CD4-positive, alpha-beta T cell (primary cell): ENCODE measurements around the gene PCDH20. TPM values are rescaled to one million over a fixed set of nuclear protein-coding genes. Genes with fewer than 3 reads are reported as not detected.

Experiments
- ATAC-seq: fragments of 200-7000 bp; cut with Tn5 transposase; one replicate; pipeline ENCODE4 v1.10.0; 2022; ENCODE audit warnings: mild to moderate bottlenecking; ENCODE audit not compliant: poor library complexity
- CTCF ChIA-PET: fragments of 350-600 bp; sonication (Branson Sonifier 250); formaldehyde crosslinking; loops from one replicate; lab custom pipeline; 2021; ENCODE audit warnings: antibody characterized with exemption, inconsistent platforms; lab: Charles Lee
- POLR2A ChIA-PET: fragments of 350-600 bp; sonication (Branson Sonifier 250); formaldehyde crosslinking; loops from one replicate; lab custom pipeline; 2021; ENCODE audit warnings: antibody characterized with exemption, inconsistent platforms; lab: Charles Lee
- DNase-seq, 14 experiments: peaks; one replicate each; pipeline ENCODE4 v3.0.0-alpha.2; 2013 to 2020; ENCODE audit warnings: mixed read lengths in 2 of 14
- H3K27ac ChIP-seq, 2 donors: one replicate each; pipeline versions ENCODE4 v1.5.1 to v1.7.0; 2013; ENCODE audit warnings: low read length in 2 of 2, low read depth in 1 of 2, mild to moderate bottlenecking in 1 of 2
- H3K27me3 ChIP-seq, 2 experiments: 1 replicate in 1 of 2; 2 replicates in 1 of 2; pipeline versions ENCODE4 v1.6.1 to v1.7.0; 2013; ENCODE audit warnings: low read length in 2 of 2, control low read depth in 1 of 2, mild to moderate bottlenecking in 1 of 2, moderate library complexity in 1 of 2; ENCODE audit not compliant: insufficient read depth in 2 of 2, control insufficient read depth in 1 of 2
- H3K36me3 ChIP-seq: one replicate; pipeline ENCODE4 v1.6.1; 2013; ENCODE audit warnings: low read length, control low read depth; ENCODE audit not compliant: insufficient read depth
- H3K4me1 ChIP-seq: one replicate; pipeline ENCODE4 v1.6.1; 2013; ENCODE audit warnings: low read length, control low read depth; ENCODE audit not compliant: insufficient read depth
- H3K4me3 ChIP-seq: one replicate; pipeline ENCODE4 v1.5.1; 2013; ENCODE audit warnings: mild to moderate bottlenecking, low read length, moderate library complexity
- H3K9me3 ChIP-seq, 2 experiments: 1 replicate in 1 of 2; 2 replicates in 1 of 2; pipeline versions ENCODE4 v1.6.1 to v1.7.0; 2013; ENCODE audit warnings: low read length in 2 of 2, mild to moderate bottlenecking in 2 of 2, control low read depth in 1 of 2, moderate library complexity in 1 of 2; ENCODE audit not compliant: control insufficient read depth in 1 of 2, insufficient read depth in 1 of 2
- H3K27ac Mint-ChIP-seq: one replicate; pipeline ENCODE4 v1.8.0; 2020; ENCODE audit warnings: mixed read lengths
- H3K27me3 Mint-ChIP-seq: one replicate; pipeline ENCODE4 v1.8.0; 2021; ENCODE audit warnings: mixed read lengths
- H3K36me3 Mint-ChIP-seq: one replicate; pipeline ENCODE4 v1.8.0; 2021; ENCODE audit warnings: low read depth, mixed read lengths
- H3K4me1 Mint-ChIP-seq: one replicate; pipeline ENCODE4 v1.8.0; 2021; ENCODE audit warnings: low read depth, mixed read lengths
- H3K4me3 Mint-ChIP-seq: one replicate; pipeline ENCODE4 v1.8.0; 2020; ENCODE audit warnings: mild to moderate bottlenecking, mixed read lengths
- H3K9me3 Mint-ChIP-seq: one replicate; pipeline ENCODE4 v1.8.0; 2020; ENCODE audit warnings: mixed read lengths
- CTCF ChIP-seq: fragments of 200-600 bp; IDR thresholded peaks from one replicate; pipeline ENCODE4 v1.8.0; 2022; ENCODE audit warnings: antibody characterized with exemption, mild to moderate bottlenecking
- intact Hi-C, 2 experiments: fragments of 100-400 bp; cut with DNase I in 1 of 2; cut with micrococcal nuclease in 1 of 2; formaldehyde crosslinking; loops; one replicate each; pipeline versions ENCODE4 v1.15.1 to v1.9.0; 2023 to 2025; cut with DNase I, micrococcal nuclease
- total RNA-seq, 174 experiments: library from RNA in 2 of 174; stranded (reverse) in 2 of 174; gene quantifications; one replicate each; pipeline ENCODE4 v1.2.3 and lab custom pipeline; 2021 to 2026

Gene PCDH20
- total RNA-seq, 2 experiments from 2014 or later: not detected

- ChIA-PET CTCF (no interaction called here), POLR2A (no interaction called here)
- no peaks in the 10 kb centered on the region for H3K9me3 Mint-ChIP-seq
Observed at GRCh38 chr13:61410669-61411297, 4.9 kb downstream of the PCDH20 start.

GRCh38 chr13:61410266-61410665, 5.4 kb downstream of the PCDH20 start:
- CTCF ChIA-PET: no interaction called here
- H3K4me1 Mint-ChIP-seq: no peaks in the 10 kb centered on the region
- TF ChIP-seq CTCF: no peak
- no peaks in the 10 kb centered on the region for H3K36me3 ChIP-seq
- DNase-seq (no peak), ATAC-seq (no peak)
- H3K27ac ChIP-seq: no peak overlapping the region
- peaks cover 34% of the 10 kb centered on the region for H3K27me3 Mint-ChIP-seq
- no peak overlapping the region for H3K4me3 Mint-ChIP-seq
- H3K36me3 Mint-ChIP-seq: no peaks in the 10 kb centered on the region
- H3K4me3 ChIP-seq: no peak overlapping the region
- intact Hi-C loops: no loop called here
- H3K9me3 ChIP-seq: peaks cover 0 to 16% of the 10 kb centered on the region in 2 experiments
- H3K27ac Mint-ChIP-seq: no peak overlapping the region
- no peaks in the 10 kb centered on the region for H3K4me1 ChIP-seq
- POLR2A ChIA-PET: no interaction called here
- H3K9me3 Mint-ChIP-seq: no peaks in the 10 kb centered on the region
- peaks cover 15 to 18% of the 10 kb centered on the region in 2 experiments for H3K27me3 ChIP-seq

More at GRCh38 chr13:61410669-61411297, 4.9 kb downstream of the PCDH20 start:
- no peak for ATAC-seq
- no peak for TF ChIP-seq CTCF
- Mint-ChIP-seq H3K27me3 (peaks cover 39% of the 10 kb centered on the region), H3K4me3 (no peak overlapping the region), H3K36me3 (no peaks in the 10 kb centered on the region), H3K4me1 (no peaks in the 10 kb centered on the region), H3K27ac (no peak overlapping the region)
- H3K4me1 ChIP-seq: no peaks in the 10 kb centered on the region
- H3K4me3 ChIP-seq: no peak overlapping the region
- intact Hi-C loops: no loop called here
- DNase-seq: no peak
- peaks cover 0 to 19% of the 10 kb centered on the region in 2 experiments for H3K9me3 ChIP-seq
- H3K27ac ChIP-seq: no peak overlapping the region
- H3K27me3 ChIP-seq: peaks cover 19 to 23% of the 10 kb centered on the region in 2 experiments
- no peaks in the 10 kb centered on the region for H3K36me3 ChIP-seq

DNA sequence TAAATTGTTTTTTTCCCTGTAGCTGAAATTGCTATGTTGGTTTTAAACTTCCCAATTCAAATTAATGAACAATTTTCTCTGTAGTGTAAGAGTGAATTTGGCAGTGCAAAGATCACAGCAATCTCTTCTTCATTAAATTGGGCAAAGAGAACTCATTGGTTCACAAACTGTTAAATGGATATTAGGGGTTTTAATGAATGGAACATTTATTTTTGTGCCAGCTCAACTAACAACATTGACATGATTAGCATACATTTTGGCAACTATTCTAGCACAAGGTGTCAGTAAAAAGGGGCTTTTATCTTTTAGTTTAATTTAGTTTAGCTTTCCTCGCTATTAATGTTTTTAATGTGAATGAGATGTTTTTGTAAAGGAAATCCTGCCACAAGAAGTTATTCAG, 7.1 kb downstream of the PCDH20 start:
- H3K36me3 Mint-ChIP-seq: no peaks in the 10 kb centered on the region
- Histone ChIP-seq H3K4me1 (no peaks in the 10 kb centered on the region), H3K27me3 (peaks cover 3 to 9% of the 10 kb centered on the region in 2 experiments), H3K36me3 (no peaks in the 10 kb centered on the region), H3K9me3 (peaks cover 0 to 5% of the 10 kb centered on the region in 2 experiments), H3K27ac (no peak overlapping the region), H3K4me3 (no peak overlapping the region)
- H3K27me3 Mint-ChIP-seq: peaks cover 21% of the 10 kb centered on the region
- ATAC-seq: no peak
- no peak for DNase-seq
- CTCF ChIA-PET: no interaction called here
- H3K9me3 Mint-ChIP-seq: no peaks in the 10 kb centered on the region
- no peaks in the 10 kb centered on the region for H3K4me1 Mint-ChIP-seq
- POLR2A ChIA-PET: no interaction called here
- intact Hi-C loops: no loop called here
- no peak for TF ChIP-seq CTCF
- H3K27ac Mint-ChIP-seq: no peak overlapping the region
- H3K4me3 Mint-ChIP-seq: no peak overlapping the region
